ENCODE results near the gene THAP12.
"Not testable (repeated sequence)": the region's sequence is repeated elsewhere in the genome, so short reads cannot be mapped to it uniquely, and the experiment has no call there.

The THAP12 gene

GRCh38 chr11:76380977-76381719 is at the start of gene THAP12, which contains the start of gene GVQW3:
THAP12 (minus strand) TSS chr11:76381132; CDS start chr11:76380836, 296 bp downstream.
GVQW3 (plus strand) TSS chr11:76381323; CDS start chr11:76381829, 506 bp downstream.
- Histone ChIP-seq H3K4me1 (ENCODE audit: control insufficient read depth in 1 of 2, insufficient read depth in 2 of 2, low read length in 2 of 2) (peaks cover 11 to 35% of the 10 kb centered on the region in 2 donors), H3K27me3 (ENCODE audit: low read depth, low read length) (no peaks in the 10 kb centered on the region), H3K27ac (ENCODE audit: low read length) (peak within 1 kb of the TSS; percentile 41)

DNA sequence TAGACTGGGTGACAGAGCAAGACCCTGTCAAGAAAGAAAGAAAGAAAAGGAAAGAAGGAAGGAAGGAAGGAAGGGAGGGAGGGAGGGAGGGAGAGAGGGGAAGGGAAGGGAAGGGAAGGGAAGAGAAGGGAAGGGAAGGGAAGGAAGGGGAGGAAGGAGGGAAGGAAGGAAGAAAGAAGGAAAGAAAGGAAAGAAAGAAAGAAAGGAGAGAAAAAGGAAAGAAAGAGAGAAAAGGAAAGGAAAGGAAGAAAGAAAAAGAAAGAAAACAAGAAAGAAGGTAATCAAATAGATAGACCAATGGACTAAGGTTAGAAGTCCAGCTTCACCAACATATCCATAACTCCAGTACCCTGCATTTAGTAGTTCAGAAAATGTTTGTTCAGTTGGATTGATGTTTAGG is 45.7 kb upstream of the THAP12 start:
- Histone ChIP-seq H3K36me3 (ENCODE audit: control insufficient read depth in 1 of 2, insufficient read depth in 2 of 2, low read length in 2 of 2) (no peaks in the 10 kb centered on the region), H3K9me3 (ENCODE audit: control insufficient read depth in 1 of 2, low read length in 2 of 2) (no peaks in the 10 kb centered on the region), H3K27me3 (ENCODE audit: low read depth, low read length) (no peaks in the 10 kb centered on the region), H3K4me3 (ENCODE audit: low read depth in 1 of 2, low read length in 2 of 2) (no peak overlapping the region), H3K4me1 (ENCODE audit: control insufficient read depth in 1 of 2, insufficient read depth in 2 of 2, low read length in 2 of 2) (no peaks in the 10 kb centered on the region), H3K27ac (ENCODE audit: low read length) (no peak overlapping the region)

More at GRCh38 chr11:76380977-76381719, at the start of gene THAP12, which contains the start of gene GVQW3:
- Histone ChIP-seq H3K36me3 (ENCODE audit: control insufficient read depth in 1 of 2, insufficient read depth in 2 of 2, low read length in 2 of 2) (peaks cover 0 to 5% of the 10 kb centered on the region in 2 donors), H3K9me3 (ENCODE audit: control insufficient read depth in 1 of 2, low read length in 2 of 2) (no peaks in the 10 kb centered on the region), H3K4me3 (ENCODE audit: low read depth in 1 of 2, low read length in 2 of 2) (peak within 1 kb of the TSS; percentile 91 to 95)

DNA sequence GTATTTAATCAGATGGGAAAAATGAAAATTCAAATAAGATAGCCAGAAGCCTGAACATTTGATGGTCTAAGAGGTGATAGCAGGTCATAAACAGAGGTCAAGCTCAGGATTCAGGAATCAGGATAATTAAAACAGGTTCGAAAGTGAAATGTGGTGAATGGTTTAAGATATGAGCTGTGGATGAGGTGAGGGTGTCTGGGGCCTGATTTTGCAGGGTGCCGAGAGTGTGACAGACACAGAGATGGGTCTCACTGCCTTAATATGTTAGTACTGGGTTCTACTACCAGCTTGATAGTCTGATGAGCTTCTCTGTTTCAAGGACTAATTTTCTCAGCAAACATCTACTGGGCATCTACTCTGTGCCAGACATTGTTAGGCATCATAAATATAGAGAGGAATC is 44.0 kb upstream of the THAP12 start:
- H3K4me3 ChIP-seq (ENCODE audit: low read depth in 1 of 2, low read length in 2 of 2): no peak overlapping the region
- H3K4me1 ChIP-seq (ENCODE audit: control insufficient read depth in 1 of 2, insufficient read depth in 2 of 2, low read length in 2 of 2): no peaks in the 10 kb centered on the region
- H3K9me3 ChIP-seq (ENCODE audit: control insufficient read depth in 1 of 2, low read length in 2 of 2): no peaks in the 10 kb centered on the region
- no peaks in the 10 kb centered on the region for H3K36me3 ChIP-seq (ENCODE audit: control insufficient read depth in 1 of 2, insufficient read depth in 2 of 2, low read length in 2 of 2)
- no peaks in the 10 kb centered on the region for H3K27me3 ChIP-seq (ENCODE audit: low read depth, low read length)
- no peak overlapping the region for H3K27ac ChIP-seq (ENCODE audit: low read length)

GRCh38 chr11:76424379-76424778 is 43.4 kb upstream of the THAP12 start:
- Histone ChIP-seq H3K4me1 (ENCODE audit: control insufficient read depth in 1 of 2, insufficient read depth in 2 of 2, low read length in 2 of 2) (no peaks in the 10 kb centered on the region), H3K27ac (ENCODE audit: low read length) (no peak overlapping the region), H3K9me3 (ENCODE audit: control insufficient read depth in 1 of 2, low read length in 2 of 2) (no peaks in the 10 kb centered on the region), H3K4me3 (ENCODE audit: low read depth in 1 of 2, low read length in 2 of 2) (no peak overlapping the region), H3K27me3 (ENCODE audit: low read depth, low read length) (no peaks in the 10 kb centered on the region), H3K36me3 (ENCODE audit: control insufficient read depth in 1 of 2, insufficient read depth in 2 of 2, low read length in 2 of 2) (no peaks in the 10 kb centered on the region)

DNA sequence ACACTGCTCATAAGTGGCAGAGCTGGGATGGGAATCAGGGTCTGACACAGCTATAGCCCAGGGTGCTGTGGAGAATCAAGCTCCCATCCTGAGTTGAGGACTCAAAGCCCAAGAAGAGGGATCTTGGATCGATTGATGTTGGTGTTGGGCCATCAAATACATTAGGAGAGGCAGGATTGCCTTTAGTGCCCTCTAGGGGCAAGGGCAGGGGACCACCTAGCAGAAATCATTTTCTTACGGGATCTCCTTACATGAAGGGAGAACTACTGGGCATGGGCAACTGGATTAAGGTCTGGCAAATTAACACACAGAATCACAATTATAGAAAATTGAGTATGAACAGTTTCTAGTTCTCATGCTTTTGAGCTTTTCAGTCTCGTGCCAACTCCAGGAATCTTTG is 39.0 kb upstream of the THAP12 start:
- Histone ChIP-seq H3K27me3 (ENCODE audit: low read depth, low read length) (no peaks in the 10 kb centered on the region), H3K9me3 (ENCODE audit: control insufficient read depth in 1 of 2, low read length in 2 of 2) (no peaks in the 10 kb centered on the region), H3K4me3 (ENCODE audit: low read depth in 1 of 2, low read length in 2 of 2) (no peak overlapping the region), H3K4me1 (ENCODE audit: control insufficient read depth in 1 of 2, insufficient read depth in 2 of 2, low read length in 2 of 2) (no peaks in the 10 kb centered on the region), H3K27ac (ENCODE audit: low read length) (no peak overlapping the region), H3K36me3 (ENCODE audit: control insufficient read depth in 1 of 2, insufficient read depth in 2 of 2, low read length in 2 of 2) (no peaks in the 10 kb centered on the region)

GRCh38 chr11:76415073-76415472 is 34.1 kb upstream of the THAP12 start:
- no peaks in the 10 kb centered on the region for H3K36me3 ChIP-seq (ENCODE audit: control insufficient read depth in 1 of 2, insufficient read depth in 2 of 2, low read length in 2 of 2)
- no peaks in the 10 kb centered on the region for H3K4me1 ChIP-seq (ENCODE audit: control insufficient read depth in 1 of 2, insufficient read depth in 2 of 2, low read length in 2 of 2)
- H3K9me3 ChIP-seq (ENCODE audit: control insufficient read depth in 1 of 2, low read length in 2 of 2): no peaks in the 10 kb centered on the region
- H3K4me3 ChIP-seq (ENCODE audit: low read depth in 1 of 2, low read length in 2 of 2): no peak overlapping the region
- H3K27me3 ChIP-seq (ENCODE audit: low read depth, low read length): no peaks in the 10 kb centered on the region
- no peak overlapping the region for H3K27ac ChIP-seq (ENCODE audit: low read length)

DNA sequence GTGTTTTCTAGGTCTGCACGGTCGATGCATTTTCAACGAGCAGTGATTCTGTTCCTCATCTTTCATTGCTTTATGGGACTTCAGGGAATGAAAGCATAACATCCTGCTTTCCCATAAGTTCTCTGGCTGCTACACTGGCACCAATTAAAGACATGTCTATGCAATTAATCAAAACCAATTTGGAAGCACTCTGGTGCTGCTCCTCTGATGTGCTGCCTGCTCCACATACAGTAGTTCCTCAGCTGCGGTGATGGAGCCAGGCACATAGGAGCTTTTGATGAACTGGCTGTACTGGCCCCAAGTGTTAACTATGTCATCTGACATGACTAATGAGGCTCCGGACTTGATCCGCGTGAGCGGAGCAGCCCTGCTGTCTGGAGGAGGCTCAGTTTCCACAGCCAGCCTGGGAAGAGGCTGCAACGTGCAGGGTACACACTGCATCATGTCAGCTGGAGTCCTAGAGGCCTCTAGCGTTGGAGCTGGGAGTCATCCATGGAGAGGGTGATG is 30.0 kb upstream of the THAP12 start:
- Histone ChIP-seq H3K27ac (ENCODE audit: low read length) (no peak overlapping the region), H3K4me1 (ENCODE audit: control insufficient read depth in 1 of 2, insufficient read depth in 2 of 2, low read length in 2 of 2) (no peaks in the 10 kb centered on the region), H3K4me3 (ENCODE audit: low read depth in 1 of 2, low read length in 2 of 2) (no peak overlapping the region), H3K27me3 (ENCODE audit: low read depth, low read length) (no peaks in the 10 kb centered on the region), H3K9me3 (ENCODE audit: control insufficient read depth in 1 of 2, low read length in 2 of 2) (no peaks in the 10 kb centered on the region), H3K36me3 (ENCODE audit: control insufficient read depth in 1 of 2, insufficient read depth in 2 of 2, low read length in 2 of 2) (no peaks in the 10 kb centered on the region)

- H3K4me1 ChIP-seq (ENCODE audit: control insufficient read depth in 1 of 2, insufficient read depth in 2 of 2, low read length in 2 of 2): no peaks in the 10 kb centered on the region
- no peak overlapping the region for H3K4me3 ChIP-seq (ENCODE audit: low read depth in 1 of 2, low read length in 2 of 2)
- H3K27me3 ChIP-seq (ENCODE audit: low read depth, low read length): no peaks in the 10 kb centered on the region
- H3K36me3 ChIP-seq (ENCODE audit: control insufficient read depth in 1 of 2, insufficient read depth in 2 of 2, low read length in 2 of 2): no peaks in the 10 kb centered on the region
- H3K9me3 ChIP-seq (ENCODE audit: control insufficient read depth in 1 of 2, low read length in 2 of 2): no peaks in the 10 kb centered on the region
- no peak overlapping the region for H3K27ac ChIP-seq (ENCODE audit: low read length)
Measured at GRCh38 chr11:76408171-76408965, 27.4 kb upstream of the THAP12 start.

- H3K36me3 ChIP-seq (ENCODE audit: control insufficient read depth in 1 of 2, insufficient read depth in 2 of 2, low read length in 2 of 2): no peaks in the 10 kb centered on the region
- H3K4me1 ChIP-seq (ENCODE audit: control insufficient read depth in 1 of 2, insufficient read depth in 2 of 2, low read length in 2 of 2): no peaks in the 10 kb centered on the region
- H3K9me3 ChIP-seq (ENCODE audit: control insufficient read depth in 1 of 2, low read length in 2 of 2): no peaks in the 10 kb centered on the region
- no peak overlapping the region for H3K4me3 ChIP-seq (ENCODE audit: low read depth in 1 of 2, low read length in 2 of 2)
- no peak overlapping the region for H3K27ac ChIP-seq (ENCODE audit: low read length)
- H3K27me3 ChIP-seq (ENCODE audit: low read depth, low read length): no peaks in the 10 kb centered on the region
Measured at GRCh38 chr11:76406359-76406758, 25.4 kb upstream of the THAP12 start.

GRCh38 chr11:76401484-76401883 is 20.6 kb upstream of the THAP12 start:
- not testable (repeated sequence) for H3K4me1 ChIP-seq (ENCODE audit: control insufficient read depth in 1 of 2, insufficient read depth in 2 of 2, low read length in 2 of 2)

GRCh38 chr11:76400967-76401366 is 20.0 kb upstream of the THAP12 start:
- Histone ChIP-seq H3K36me3 (ENCODE audit: control insufficient read depth in 1 of 2, insufficient read depth in 2 of 2, low read length in 2 of 2) (no peaks in the 10 kb centered on the region), H3K4me1 (ENCODE audit: control insufficient read depth in 1 of 2, insufficient read depth in 2 of 2, low read length in 2 of 2) (no peaks in the 10 kb centered on the region), H3K27me3 (ENCODE audit: low read depth, low read length) (no peaks in the 10 kb centered on the region), H3K9me3 (ENCODE audit: control insufficient read depth in 1 of 2, low read length in 2 of 2) (no peaks in the 10 kb centered on the region), H3K4me3 (ENCODE audit: low read depth in 1 of 2, low read length in 2 of 2) (no peak overlapping the region), H3K27ac (ENCODE audit: low read length) (no peak overlapping the region)

More at GRCh38 chr11:76401484-76401883, 20.6 kb upstream of the THAP12 start:
- H3K27me3 ChIP-seq (ENCODE audit: low read depth, low read length); H3K4me3 ChIP-seq (ENCODE audit: low read depth in 1 of 2, low read length in 2 of 2); H3K36me3 ChIP-seq (ENCODE audit: control insufficient read depth in 1 of 2, insufficient read depth in 2 of 2, low read length in 2 of 2); H3K27ac ChIP-seq (ENCODE audit: low read length); H3K9me3 ChIP-seq (ENCODE audit: control insufficient read depth in 1 of 2, low read length in 2 of 2): not testable (repeated sequence)
